SU-DHL-6 (cell line): ENCODE results near the gene MINDY3.
"Not testable (repeated sequence)": the region's sequence is repeated elsewhere in the genome, so short reads cannot be mapped to it uniquely, and the experiment has no call there.

Experiments used
- H2AFZ ChIP-seq: fragments of 200-600 bp; sonication (generic); 2 replicates; pipeline ENCODE4 v1.6.1; 2014; ENCODE audit warnings: low read depth, mild to moderate bottlenecking, moderate library complexity, mixed read lengths, antibody characterized with exemption, low read length; ENCODE audit not compliant: severe bottlenecking
- H3F3A ChIP-seq: fragments of 200-600 bp; shearing (Covaris generic); 2 replicates; pipeline ENCODE4 v1.6.0; 2016; ENCODE audit warnings: antibody characterized with exemption, mild to moderate bottlenecking; ENCODE audit not compliant: insufficient read depth
- H3K27ac ChIP-seq: fragments of 200-600 bp; sonication (generic); 2 replicates; pipeline ENCODE4 v1.5.1; 2016; ENCODE audit warnings: low read depth, mild to moderate bottlenecking, low read length, moderate library complexity, mixed read lengths
- H3K27me3 ChIP-seq: fragments of 200-600 bp; sonication (generic), shearing (Covaris generic); 2 replicates; pipeline ENCODE4 v1.6.0; 2014; ENCODE audit warnings: mild to moderate bottlenecking, low read length
- H3K36me3 ChIP-seq: fragments of 200-600 bp; sonication (generic); 2 replicates; pipeline ENCODE4 v1.6.1; 2014; ENCODE audit warnings: mild to moderate bottlenecking, low read length, mixed read lengths
- H3K4me2 ChIP-seq: fragments of 300-600, 200-600 bp; shearing (Covaris generic), sonication (generic); 2 replicates; pipeline ENCODE4 v1.6.0; 2014; ENCODE audit warnings: low read length, low read depth, mild to moderate bottlenecking; ENCODE audit not compliant: poor library complexity, severe bottlenecking
- H3K4me3 ChIP-seq: fragments of 200-600 bp; sonication (generic); 2 replicates; pipeline ENCODE4 v1.5.1; 2014; ENCODE audit warnings: antibody characterized with exemption, low read length, mild to moderate bottlenecking, mixed read lengths; ENCODE audit not compliant: insufficient read depth, poor library complexity, severe bottlenecking
- H3K79me2 ChIP-seq: fragments of 200-600 bp; sonication (generic); 2 replicates; pipeline ENCODE4 v1.6.1; 2014; ENCODE audit warnings: mild to moderate bottlenecking, low read length, moderate library complexity; ENCODE audit not compliant: insufficient read depth
- H3K9ac ChIP-seq: fragments of 200-600 bp; sonication (generic); 2 replicates; pipeline ENCODE4 v1.7.0; 2014; ENCODE audit warnings: mild to moderate bottlenecking, low read length
- H3K9me2 ChIP-seq: fragments of 200-600 bp; sonication (generic); replicated peaks from 2 replicates; pipeline ENCODE4 v1.6.1; 2014; ENCODE audit warnings: low read length; ENCODE audit not compliant: insufficient read depth
- H3K9me3 ChIP-seq: fragments of 200-600 bp; sonication (generic); 2 replicates; pipeline ENCODE4 v1.6.1; 2014; ENCODE audit warnings: low read length, mixed read lengths; ENCODE audit not compliant: insufficient read depth
- H4K20me1 ChIP-seq: fragments of 200-600 bp; sonication (generic); 2 replicates; pipeline ENCODE4 v1.6.1; 2014; ENCODE audit warnings: low read depth, mild to moderate bottlenecking, antibody characterized with exemption, low read length, moderate library complexity, mixed read lengths
- CTCF ChIP-seq: fragments of 200-600 bp; sonication (generic); IDR thresholded peaks from one replicate; pipeline ENCODE4 v1.5.1; 2017; ENCODE audit warnings: antibody characterized with exemption, mild to moderate bottlenecking, low read length, moderate library complexity; ENCODE audit not compliant: insufficient read depth, poor library complexity, severe bottlenecking
- EZH2phosphoT487 ChIP-seq: fragments of 200-600 bp; sonication (generic), shearing (Covaris generic); conservative IDR thresholded peaks from 2 replicates; pipeline ENCODE4 v1.6.1; 2018; ENCODE audit warnings: mild to moderate bottlenecking, antibody characterized with exemption, low read length, moderate library complexity, mixed read lengths

MINDY3 gene

GRCh38 chr10:15780353-15781135 is 79.8 kb downstream of the MINDY3 start:
- H3F3A ChIP-seq = no peaks in the 10 kb centered on the region
- no peaks in the 10 kb centered on the region for H3K27me3 ChIP-seq
- no peak overlapping the region for H3K27ac ChIP-seq
- no peaks in the 10 kb centered on the region for H4K20me1 ChIP-seq
- H3K36me3 ChIP-seq = peaks cover 21% of the 10 kb centered on the region
- H3K9me3 ChIP-seq = no peaks in the 10 kb centered on the region
- no peaks in the 10 kb centered on the region for H3K9me2 ChIP-seq
- H3K4me3 ChIP-seq = no peak overlapping the region
- no peak for TF ChIP-seq CTCF
- no peak for TF ChIP-seq EZH2phosphoT487
- no peak overlapping the region for H3K9ac ChIP-seq
- H2AFZ ChIP-seq = no peak overlapping the region
- no peak overlapping the region for H3K4me2 ChIP-seq
- H3K79me2 ChIP-seq = no peaks in the 10 kb centered on the region

GRCh38 chr10:15775513-15775912 is 84.8 kb downstream of the MINDY3 start:
- Histone ChIP-seq H3K27me3 (no peaks in the 10 kb centered on the region), H3K27ac (no peak overlapping the region), H3K36me3 (peaks cover 21% of the 10 kb centered on the region), H3K9ac (no peak overlapping the region), H3F3A (no peaks in the 10 kb centered on the region), H2AFZ (no peak overlapping the region), H3K9me3 (no peaks in the 10 kb centered on the region), H3K79me2 (no peaks in the 10 kb centered on the region), H3K9me2 (no peaks in the 10 kb centered on the region), H4K20me1 (no peaks in the 10 kb centered on the region), H3K4me3 (no peak overlapping the region), H3K4me2 (no peak overlapping the region)
- TF ChIP-seq EZH2phosphoT487 (no peak), CTCF (no peak)

- H3K79me2 ChIP-seq, H3K9ac ChIP-seq, H3K4me2 ChIP-seq, H3K27ac ChIP-seq, H3F3A ChIP-seq, H2AFZ ChIP-seq, H3K4me3 ChIP-seq, H3K9me2 ChIP-seq, H3K27me3 ChIP-seq, H3K9me3 ChIP-seq, H4K20me1 ChIP-seq: not testable (repeated sequence)
- H3K36me3 ChIP-seq = peaks cover 21% of the 10 kb centered on the region
Measured at GRCh38 chr10:15774534-15774933, 85.8 kb downstream of the MINDY3 start.

- no peak overlapping the region for H3K27ac ChIP-seq
- no peak overlapping the region for H3K9ac ChIP-seq
- H4K20me1 ChIP-seq = no peaks in the 10 kb centered on the region
- no peaks in the 10 kb centered on the region for H3K9me3 ChIP-seq
- H3K79me2 ChIP-seq = no peaks in the 10 kb centered on the region
- no peaks in the 10 kb centered on the region for H3F3A ChIP-seq
- no peaks in the 10 kb centered on the region for H3K27me3 ChIP-seq
- no peaks in the 10 kb centered on the region for H3K9me2 ChIP-seq
- no peak overlapping the region for H3K4me2 ChIP-seq
- TF ChIP-seq CTCF (no peak), EZH2phosphoT487 (no peak)
- no peak overlapping the region for H2AFZ ChIP-seq
- no peak overlapping the region for H3K4me3 ChIP-seq
- no peaks in the 10 kb centered on the region for H3K36me3 ChIP-seq
Measured at GRCh38 chr10:15764892-15765454, 95.3 kb downstream of the MINDY3 start.
